ENCODE measurements around the gene SLC45A3.

The SLC45A3 gene

DNA sequence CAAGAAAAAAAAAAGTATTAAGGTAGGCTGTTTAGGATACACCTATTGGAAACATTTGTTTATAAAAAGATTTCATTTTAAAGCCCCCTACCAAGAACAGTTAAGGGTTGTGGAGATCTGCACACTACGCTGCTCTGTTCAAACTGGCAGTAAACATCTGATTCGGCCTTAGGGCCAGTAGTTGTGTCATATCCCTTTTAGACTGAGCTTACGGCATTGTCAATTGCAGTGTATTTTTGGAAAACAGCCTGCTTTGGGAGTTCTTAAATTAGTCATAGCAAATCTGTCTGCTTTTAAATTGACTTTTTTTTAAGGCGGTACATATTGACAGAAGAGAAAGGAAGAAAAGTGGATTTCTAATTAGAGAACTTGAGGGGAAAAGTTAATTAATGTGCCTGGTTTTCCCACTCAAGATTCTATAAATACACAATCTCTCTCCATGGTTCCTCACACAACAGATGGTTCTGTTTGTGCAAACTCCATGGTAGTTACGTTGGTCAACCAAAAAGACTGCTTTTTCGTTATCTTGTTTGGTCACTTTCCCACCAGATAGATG lies 46.8 kb downstream of the SLC45A3 start:
- DNase-seq, result peak in 1 of 14 donors; percentile 78

DNA sequence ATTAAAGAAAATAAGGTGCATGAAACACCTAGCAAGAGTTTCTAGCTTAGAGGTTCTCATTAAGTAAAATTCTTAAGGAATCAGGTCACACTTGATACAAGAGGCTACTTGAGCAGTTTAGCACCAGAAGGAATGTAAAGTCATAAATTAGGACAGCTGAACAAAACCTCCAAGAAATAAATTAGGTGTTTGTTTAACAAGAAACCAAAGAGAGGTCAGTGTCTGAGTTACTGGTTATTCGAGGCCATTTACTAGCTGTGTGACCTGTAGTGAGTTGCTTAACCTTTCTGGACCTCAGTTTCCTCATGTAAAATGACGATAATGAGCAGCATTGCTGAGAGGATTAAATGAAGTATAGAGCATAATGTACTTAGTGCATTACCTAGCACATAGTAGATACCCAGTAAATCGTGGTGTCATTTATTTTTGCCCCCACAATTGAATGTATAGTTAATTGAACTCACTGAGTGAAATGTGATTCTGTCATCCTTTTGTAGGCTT lies 47.6 kb downstream of the SLC45A3 start:
- DNase-seq, result peak in 1 of 14 donors; percentile 40

GRCh38 chr1:205631768-205632668 lies 48.3 kb downstream of the SLC45A3 start, which contains the start of gene ELK4:
TSS of gene ELK4 (minus strand) at chr1:205632011. CDS start at chr1:205623882, 8,129 bp downstream.
- DNase-seq, result peak; percentile 89 to 99 (median 95)

DNA sequence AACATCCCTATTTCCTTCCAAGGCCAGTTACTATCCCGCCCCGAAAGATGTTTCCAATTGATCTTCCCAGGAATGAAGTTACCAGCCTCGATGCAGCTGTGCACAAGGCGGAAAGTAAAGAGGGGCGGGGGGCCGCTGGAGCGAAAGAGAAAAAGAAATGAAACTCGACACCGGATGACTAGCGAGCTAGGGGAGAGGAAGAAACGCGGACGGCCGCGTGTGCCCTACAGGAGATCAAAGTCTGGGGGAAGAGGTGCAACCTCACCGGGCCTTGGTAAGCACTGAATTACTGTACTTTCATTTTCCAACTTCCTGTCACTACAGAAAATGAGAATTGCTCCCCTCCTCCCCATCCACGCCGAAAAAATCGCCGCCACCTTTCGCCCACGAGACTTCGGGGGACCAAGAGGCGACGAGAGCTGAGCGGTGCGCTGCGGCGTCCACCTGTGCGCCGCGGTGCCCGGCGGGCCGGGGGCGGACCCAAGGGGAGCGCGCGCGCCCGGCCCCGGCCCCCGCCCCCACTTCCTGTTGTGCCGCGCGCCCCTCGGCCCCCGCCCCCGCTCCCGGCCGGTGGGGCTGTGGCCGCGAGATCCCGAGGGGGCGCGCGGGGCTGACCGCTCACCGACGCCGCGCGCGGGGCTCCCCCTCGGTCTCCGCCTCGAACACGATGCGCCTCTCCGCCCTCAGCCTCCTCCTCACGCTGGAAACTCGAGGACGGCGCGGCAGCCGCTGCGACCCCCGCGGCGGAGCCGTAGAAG lies 49.1 kb downstream of the SLC45A3 start:
- DNase-seq, result peak in 11 of 14 donors; percentile 23 to 78 (median 59)

DNA sequence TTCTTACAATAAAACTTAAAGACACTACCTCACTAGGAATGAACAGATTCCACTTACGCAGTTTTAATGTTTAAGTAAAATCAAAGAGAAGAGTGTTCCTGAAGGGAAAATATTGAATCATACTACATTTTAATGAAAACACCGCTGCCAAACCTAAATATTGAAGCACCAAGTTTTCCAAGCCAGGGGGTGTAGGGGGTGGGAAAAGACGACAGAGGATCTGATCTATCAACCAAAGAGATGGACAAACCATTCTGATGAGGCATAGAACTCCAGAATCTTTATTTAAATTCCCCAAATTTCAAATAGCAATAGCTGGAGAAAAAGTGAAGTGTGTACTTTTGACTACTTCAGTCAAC lies 49.7 kb downstream of the SLC45A3 start:
- no peak for DNase-seq

DNA sequence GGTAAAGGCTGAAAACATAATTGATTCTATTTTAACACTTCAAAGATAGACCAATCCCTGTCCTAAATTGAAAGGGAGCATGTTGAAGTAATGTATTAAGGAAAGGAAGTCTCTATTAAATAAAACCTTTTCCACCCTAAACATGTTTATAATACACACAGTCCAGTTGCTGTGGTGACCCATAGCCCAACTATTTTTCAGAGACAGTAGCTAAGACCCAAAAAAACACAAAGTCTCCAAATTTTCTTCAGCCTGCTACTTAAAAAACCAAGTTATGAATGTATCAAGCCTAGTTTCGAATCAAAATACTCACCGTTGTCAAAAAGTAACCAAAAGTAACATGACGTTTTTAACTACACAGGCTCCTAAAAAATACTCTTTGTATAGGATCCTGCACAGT lies 50.1 kb downstream of the SLC45A3 start:
- no peak for DNase-seq

GRCh38 chr1:205629751-205630150 lies 50.6 kb downstream of the SLC45A3 start:
- no peak for DNase-seq

GRCh38 chr1:205627956-205628355 lies 52.4 kb downstream of the SLC45A3 start:
- no peak for DNase-seq

GRCh38 chr1:205626216-205626615 lies 54.1 kb downstream of the SLC45A3 start:
- DNase-seq, result no peak

- DNase-seq, result no peak
Measured at GRCh38 chr1:205623646-205624045, 56.7 kb downstream of the SLC45A3 start.

DNA sequence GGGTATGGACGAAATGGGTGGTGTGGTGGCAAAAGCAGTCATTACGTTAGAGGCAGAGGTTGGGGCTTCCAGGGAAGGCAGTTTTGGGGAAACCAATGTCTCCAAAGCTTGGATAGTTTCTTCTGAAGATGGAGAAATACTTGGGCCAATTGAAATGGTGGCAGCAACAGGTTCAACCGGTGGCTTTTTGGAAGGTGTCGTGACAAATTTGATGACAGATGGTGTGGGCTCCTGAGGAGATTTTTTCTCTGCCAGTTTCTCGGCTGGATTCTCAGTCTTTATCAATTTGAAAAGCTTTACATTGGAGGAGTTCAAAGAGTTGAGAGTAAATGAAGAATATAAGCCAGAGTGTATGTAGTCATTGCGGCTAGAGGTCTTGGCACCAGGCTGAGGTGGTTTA lies 60.0 kb downstream of the SLC45A3 start:
- peak in 1 of 14 donors; percentile 26 for DNase-seq

DNA sequence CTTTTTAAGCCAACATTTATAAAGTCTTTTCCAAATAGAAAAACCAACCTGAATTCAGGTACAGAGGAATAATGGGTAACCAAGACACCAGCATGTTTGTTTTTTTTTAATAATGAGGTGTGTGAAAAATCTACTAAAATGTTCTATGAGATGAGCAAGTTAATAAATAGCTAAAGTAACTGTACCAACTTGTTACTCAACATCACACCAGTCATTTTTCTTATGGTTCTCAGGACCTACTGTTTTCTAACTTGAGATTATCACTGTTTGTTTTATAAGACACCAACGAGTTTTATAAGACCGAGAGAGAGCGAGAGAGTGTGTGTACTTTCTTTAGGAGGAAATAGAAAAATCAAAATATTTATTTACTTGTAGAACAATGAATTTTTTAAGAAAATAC lies 60.9 kb downstream of the SLC45A3 start:
- DNase-seq, result no peak

DNA sequence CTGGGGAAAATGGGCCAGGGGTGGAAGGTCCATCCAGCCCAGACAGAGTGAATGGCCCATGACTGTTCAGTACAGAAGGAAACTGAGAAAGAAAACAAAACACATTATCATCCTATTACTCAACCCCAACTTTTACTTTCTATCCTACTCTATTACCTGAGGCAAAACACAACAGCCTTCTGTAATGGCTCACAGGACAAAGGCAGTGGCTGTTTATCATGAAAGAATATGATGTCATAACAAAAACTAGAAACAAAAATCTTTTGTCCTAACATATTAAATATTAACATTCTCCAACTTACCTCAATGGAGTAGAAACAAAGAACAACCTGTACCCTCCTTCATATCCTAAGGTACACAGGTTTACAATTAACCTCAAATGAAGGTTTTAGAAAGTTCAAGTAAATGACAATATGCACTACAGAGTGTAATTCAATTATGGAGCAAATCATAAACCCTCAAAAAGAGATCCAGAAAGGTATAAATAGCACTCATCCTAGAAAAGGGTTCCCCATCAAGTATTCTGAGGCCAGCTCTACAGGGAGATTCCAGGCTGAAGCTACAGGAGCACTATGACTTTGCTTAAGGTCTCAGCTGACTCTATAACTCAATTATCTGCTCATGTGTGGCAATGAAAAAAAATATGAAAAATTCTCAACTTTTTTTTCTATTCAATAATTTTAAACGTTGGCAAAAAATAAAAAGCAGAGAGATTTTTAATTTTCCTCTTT lies 63.6 kb downstream of the SLC45A3 start:
- no peak for DNase-seq

DNA sequence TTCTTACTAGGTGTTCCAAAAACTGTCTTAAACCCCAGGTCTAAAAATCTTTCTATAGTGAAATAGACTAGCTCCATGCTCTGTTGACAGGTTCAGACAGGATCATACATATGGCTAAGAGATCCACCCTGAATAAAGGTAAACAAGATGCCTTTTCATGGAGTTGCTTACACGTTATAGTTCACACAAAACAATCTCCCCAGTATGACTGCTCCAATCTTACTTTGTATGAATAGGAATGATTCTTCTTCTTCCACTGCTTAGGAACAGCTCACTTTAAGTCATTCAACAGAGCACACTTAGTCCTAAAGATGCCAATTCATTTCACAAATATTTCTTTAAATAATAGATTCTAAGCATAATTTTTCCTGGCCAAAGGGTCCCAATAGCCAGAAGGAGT lies 64.5 kb downstream of the SLC45A3 start:
- no peak for DNase-seq

DNA sequence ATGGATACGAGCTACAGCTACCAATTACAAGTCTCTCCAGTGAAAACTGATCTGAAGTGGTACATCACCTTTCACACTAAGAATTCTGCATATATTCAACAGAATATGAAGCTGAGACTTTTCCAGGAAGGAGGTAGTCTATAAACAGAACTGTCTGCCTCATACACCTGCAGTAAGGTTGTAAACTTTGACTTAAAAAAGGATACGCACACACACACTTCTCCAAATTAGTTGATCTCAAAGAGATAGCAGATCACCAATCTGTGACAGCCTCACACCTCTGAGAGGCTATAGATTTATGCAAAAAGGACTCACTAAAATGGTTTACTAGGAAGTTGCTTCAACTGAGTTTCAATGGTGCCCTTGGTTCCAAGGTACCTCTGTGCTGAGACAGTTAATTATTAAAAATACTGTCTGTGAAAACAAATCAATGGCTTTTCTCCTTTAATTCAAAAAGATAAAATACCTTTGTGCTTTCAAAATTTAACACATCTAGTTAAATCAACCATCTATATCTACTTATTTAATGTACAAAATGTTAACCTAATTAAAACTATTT lies 66.4 kb downstream of the SLC45A3 start:
- DNase-seq, result no peak

DNA sequence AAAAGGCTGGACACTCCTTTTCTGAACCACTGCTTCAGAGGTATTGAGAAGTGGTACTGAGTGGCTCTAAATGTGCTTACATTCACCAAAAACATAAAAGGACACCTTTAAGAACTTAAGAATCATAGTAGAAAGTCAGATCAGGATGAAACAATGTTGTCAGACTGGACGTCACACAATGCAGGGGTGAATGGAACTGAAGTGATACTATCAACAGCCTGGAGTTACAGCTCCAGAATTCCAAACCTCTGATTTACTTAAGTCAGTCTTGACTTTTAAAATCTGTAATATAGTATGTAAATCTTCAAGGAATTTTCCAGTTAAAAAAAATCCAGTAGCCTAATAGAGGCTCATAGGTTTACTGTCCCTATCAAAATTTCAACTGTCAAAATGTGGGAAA lies 67.8 kb downstream of the SLC45A3 start:
- no peak for DNase-seq

DNA sequence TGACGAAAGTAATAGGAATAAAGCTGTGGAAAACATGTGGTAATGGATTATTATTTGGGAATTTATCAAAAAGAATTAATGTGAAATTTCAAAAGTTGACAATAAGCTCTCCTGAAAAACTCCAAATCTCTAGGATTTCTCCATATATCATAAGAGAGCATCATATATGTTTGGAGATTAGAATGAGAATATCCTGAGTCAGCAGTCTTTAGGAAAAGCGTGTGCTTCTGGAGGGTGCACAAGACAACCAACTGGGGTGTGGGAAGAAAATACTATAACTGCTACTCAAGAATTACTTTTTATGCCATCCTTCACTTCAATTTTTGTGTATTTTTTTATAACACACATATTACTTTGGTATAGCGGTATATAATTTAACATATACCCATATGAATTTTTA lies 68.2 kb downstream of the SLC45A3 start:
- DNase-seq, result no peak

GRCh38 chr1:205610901-205611466 lies 69.3 kb downstream of the SLC45A3 start:
- DNase-seq, result no peak

- DNase-seq, result no peak
Measured at GRCh38 chr1:205610036-205610435, 70.3 kb downstream of the SLC45A3 start.
